ENCODE results near the gene ABCB9. TPM values are rescaled to one million over a fixed set of nuclear protein-coding genes. Genes with fewer than 3 reads are reported as not detected.
"Not testable (repeated sequence)": the region's sequence is repeated elsewhere in the genome, so short reads cannot be mapped to it uniquely, and the experiment has no call there.

ABCB9 gene
- total RNA-seq, 2 donors from 2014 or later: 8.2 to 50.0 TPM

- 22% methylated on average over 9 of the region's 9 CpGs for WGBS
- Histone ChIP-seq H3K36me3 (no peaks in the 10 kb centered on the region), H3K27ac (peak overlapping the region in 1 of 2 donors; percentile 1), H3K9me3 (no peaks in the 10 kb centered on the region), H3K27me3 (replicated peaks; ENCODE audit: insufficient read depth) (no peaks in the 10 kb centered on the region), H3K4me3 (no peak overlapping the region), H3K4me1 (replicated peaks) (peaks cover 6% of the 10 kb centered on the region)
- DNase-seq (ENCODE audit: low spot score): peak; percentile 59
- peak; percentile 31 for TF ChIP-seq POLR2AphosphoS5 (IDR thresholded peaks at IDR 0.05)
- no peak for TF ChIP-seq POLR2A (IDR thresholded peaks at IDR 0.05)
- intact Hi-C loops (cut with DNase I): no loop called here
These were observed 48.6 kb downstream of the ABCB9 start for GRCh38 chr12:122917507-122918121.

GRCh38 chr12:122909442-122910288 is 56.6 kb downstream of the ABCB9 start:
- intact Hi-C loops (cut with DNase I): no loop called here
- no peaks in the 10 kb centered on the region for H3K9me3 ChIP-seq
- no peak for DNase-seq (ENCODE audit: low spot score)
- no peak overlapping the region for H3K27ac ChIP-seq
- WGBS: 58% methylated on average over 12 of the region's 12 CpGs
- H3K4me1 ChIP-seq (replicated peaks): no peaks in the 10 kb centered on the region
- TF ChIP-seq POLR2A (IDR thresholded peaks at IDR 0.05) (no peak), POLR2AphosphoS5 (IDR thresholded peaks at IDR 0.05) (no peak), CTCF (IDR thresholded peaks at IDR 0.05) (no peak)
- H3K27me3 ChIP-seq (replicated peaks; ENCODE audit: insufficient read depth): no peaks in the 10 kb centered on the region
- no peaks in the 10 kb centered on the region for H3K36me3 ChIP-seq
- H3K4me3 ChIP-seq: no peak overlapping the region

GRCh38 chr12:122908915-122909314 is 57.3 kb downstream of the ABCB9 start:
- H3K4me3 ChIP-seq: no peak overlapping the region
- 81% methylated on average over 6 of the region's 6 CpGs for WGBS
- no peaks in the 10 kb centered on the region for H3K36me3 ChIP-seq
- H3K4me1 ChIP-seq (replicated peaks): no peaks in the 10 kb centered on the region
- intact Hi-C loops (cut with DNase I): no loop called here
- no peaks in the 10 kb centered on the region for H3K9me3 ChIP-seq
- DNase-seq (ENCODE audit: low spot score): no peak
- H3K27ac ChIP-seq: no peak overlapping the region
- no peak for TF ChIP-seq POLR2AphosphoS5 (IDR thresholded peaks at IDR 0.05)
- no peak for TF ChIP-seq CTCF (IDR thresholded peaks at IDR 0.05)
- no peak for TF ChIP-seq POLR2A (IDR thresholded peaks at IDR 0.05)
- no peaks in the 10 kb centered on the region for H3K27me3 ChIP-seq (replicated peaks; ENCODE audit: insufficient read depth)

GRCh38 chr12:122905258-122905657 is 61.0 kb downstream of the ABCB9 start:
- intact Hi-C loops (cut with DNase I); DNase-seq (ENCODE audit: low spot score); H3K9me3 ChIP-seq; H3K4me3 ChIP-seq; H3K27ac ChIP-seq; H3K27me3 ChIP-seq (replicated peaks; ENCODE audit: insufficient read depth); H3K36me3 ChIP-seq; H3K4me1 ChIP-seq (replicated peaks): not testable (repeated sequence)
- WGBS: 95% methylated on average over 5 of the region's 5 CpGs

- Histone ChIP-seq H3K27ac (no peak overlapping the region), H3K36me3 (no peaks in the 10 kb centered on the region), H3K4me3 (no peak overlapping the region), H3K9me3 (no peaks in the 10 kb centered on the region), H3K4me1 (replicated peaks) (no peaks in the 10 kb centered on the region), H3K27me3 (replicated peaks; ENCODE audit: insufficient read depth) (no peaks in the 10 kb centered on the region)
- WGBS: 76% methylated on average over 7 of the region's 7 CpGs
- TF ChIP-seq POLR2AphosphoS5 (IDR thresholded peaks at IDR 0.05) (no peak), POLR2A (IDR thresholded peaks at IDR 0.05) (no peak), CTCF (IDR thresholded peaks at IDR 0.05) (no peak)
- no peak for DNase-seq (ENCODE audit: low spot score)
- intact Hi-C loops (cut with DNase I): no loop called here
These were observed 62.6 kb downstream of the ABCB9 start for GRCh38 chr12:122903693-122904034.

All from prostate gland (tissue), 2 donors.